ENCODE measurements around the gene POPDC3. TPM values are rescaled to one million over a fixed set of nuclear protein-coding genes. Genes with fewer than 3 reads are reported as not detected.
"Not testable (repeated sequence)": the region's sequence is repeated elsewhere in the genome, so short reads cannot be mapped to it uniquely, and the experiment has no call there.

POPDC3 gene
- polyA plus RNA-seq, 3 donors: not detected

GRCh38 chr6:105177556-105177955 lies 2.3 kb downstream of the POPDC3 start:
- no peak overlapping the region for H3K9ac ChIP-seq (ENCODE audit: insufficient read depth, low read length, poor library complexity, severe bottlenecking)
- H4K20me1 ChIP-seq (ENCODE audit: insufficient read depth, low read length): no peaks in the 10 kb centered on the region
- H3K4me1 ChIP-seq (ENCODE audit: control insufficient read depth in 1 of 2, insufficient read depth in 2 of 2, low read length in 2 of 2): no peaks in the 10 kb centered on the region
- no peak for DNase-seq
- TF ChIP-seq, protein P1, sequence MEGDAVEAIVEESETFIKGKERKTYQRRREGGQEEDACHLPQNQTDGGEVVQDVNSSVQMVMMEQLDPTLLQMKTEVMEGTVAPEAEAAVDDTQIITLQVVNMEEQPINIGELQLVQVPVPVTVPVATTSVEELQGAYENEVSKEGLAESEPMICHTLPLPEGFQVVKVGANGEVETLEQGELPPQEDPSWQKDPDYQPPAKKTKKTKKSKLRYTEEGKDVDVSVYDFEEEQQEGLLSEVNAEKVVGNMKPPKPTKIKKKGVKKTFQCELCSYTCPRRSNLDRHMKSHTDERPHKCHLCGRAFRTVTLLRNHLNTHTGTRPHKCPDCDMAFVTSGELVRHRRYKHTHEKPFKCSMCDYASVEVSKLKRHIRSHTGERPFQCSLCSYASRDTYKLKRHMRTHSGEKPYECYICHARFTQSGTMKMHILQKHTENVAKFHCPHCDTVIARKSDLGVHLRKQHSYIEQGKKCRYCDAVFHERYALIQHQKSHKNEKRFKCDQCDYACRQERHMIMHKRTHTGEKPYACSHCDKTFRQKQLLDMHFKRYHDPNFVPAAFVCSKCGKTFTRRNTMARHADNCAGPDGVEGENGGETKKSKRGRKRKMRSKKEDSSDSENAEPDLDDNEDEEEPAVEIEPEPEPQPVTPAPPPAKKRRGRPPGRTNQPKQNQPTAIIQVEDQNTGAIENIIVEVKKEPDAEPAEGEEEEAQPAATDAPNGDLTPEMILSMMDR (IDR thresholded peaks at IDR 0.05): no peak
- Mint-ChIP-seq H3K36me3 (no peaks in the 10 kb centered on the region), H3K27me3 (ENCODE audit: low read depth in 3 of 3) (peaks cover 53 to 62% (median 55%) of the 10 kb centered on the region in 3 donors), H3K9me3 (peaks cover 0 to 3% (median 2%) of the 10 kb centered on the region in 7 donors), H3K4me3 (no peak overlapping the region), H3K4me1 (no peaks in the 10 kb centered on the region), H3K27ac (no peak overlapping the region)
- 100% methylated on average over 1 of the region's 2 CpGs for WGBS (ENCODE audit: insufficient coverage)
- no peak overlapping the region for H3K4me2 ChIP-seq (replicated peaks; ENCODE audit: extremely low read depth, low read length, poor library complexity, severe bottlenecking)
- no peak overlapping the region for H3K4me3 ChIP-seq (replicated peaks in 1 of 3; ENCODE audit: low read depth in 2 of 3, low read length in 3 of 3)
- no peak overlapping the region for H2AFZ ChIP-seq (ENCODE audit: insufficient read depth, low read depth, low read length, poor library complexity, severe bottlenecking)
- no peak overlapping the region for H3K27ac ChIP-seq (ENCODE audit: low read depth in 1 of 2, low read length in 2 of 2)
- H3K79me2 ChIP-seq (ENCODE audit: insufficient read depth, low read length): no peaks in the 10 kb centered on the region
- peaks cover 47 to 51% of the 10 kb centered on the region in 2 donors for H3K27me3 ChIP-seq (ENCODE audit: control insufficient read depth in 2 of 2, insufficient read depth in 2 of 2, low read length in 2 of 2)
- H3K9me3 ChIP-seq (replicated peaks in 1 of 2; ENCODE audit: control insufficient read depth in 1 of 2, insufficient read depth in 1 of 2, low read length in 2 of 2): peaks cover 0 to 10% of the 10 kb centered on the region in 2 donors
- intact Hi-C loops (cut with micrococcal nuclease): no loop called here
- H3K36me3 ChIP-seq (replicated peaks in 1 of 2; ENCODE audit: control insufficient read depth in 1 of 2, insufficient read depth in 2 of 2, low read length in 2 of 2): no peaks in the 10 kb centered on the region

DNA sequence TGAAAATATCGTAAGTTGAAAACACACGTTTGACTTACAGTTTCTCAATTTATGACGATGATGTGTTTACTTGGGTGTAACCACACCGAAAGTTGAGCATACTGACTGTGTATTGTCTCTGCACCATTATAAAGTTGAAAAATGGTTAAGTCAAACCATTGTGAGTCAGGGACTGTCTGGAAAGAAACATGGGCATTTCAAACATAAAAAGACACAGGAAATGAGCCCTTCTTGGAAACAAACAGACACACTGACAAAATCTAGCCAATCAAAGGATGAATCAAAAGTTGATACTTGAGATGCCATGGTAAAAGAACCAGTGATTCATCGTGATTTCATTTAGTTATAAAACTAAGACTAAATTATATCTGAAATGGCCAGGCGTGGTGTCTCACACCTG lies 5.3 kb downstream of the POPDC3 start:
- intact Hi-C loops (cut with micrococcal nuclease): no loop called here
- H4K20me1 ChIP-seq (ENCODE audit: insufficient read depth, low read length): no peaks in the 10 kb centered on the region
- TF ChIP-seq, protein P1 (IDR thresholded peaks at IDR 0.05): no peak
- H3K36me3 ChIP-seq (replicated peaks in 1 of 2; ENCODE audit: control insufficient read depth in 1 of 2, insufficient read depth in 2 of 2, low read length in 2 of 2): no peaks in the 10 kb centered on the region
- H3K9me3 Mint-ChIP-seq: peaks cover 0 to 3% (median 0%) of the 10 kb centered on the region in 7 donors
- no peaks in the 10 kb centered on the region for H3K79me2 ChIP-seq (ENCODE audit: insufficient read depth, low read length)
- no peaks in the 10 kb centered on the region for H3K36me3 Mint-ChIP-seq
- H3K9ac ChIP-seq (ENCODE audit: insufficient read depth, low read length, poor library complexity, severe bottlenecking): no peak overlapping the region
- H3K27me3 ChIP-seq (ENCODE audit: control insufficient read depth in 2 of 2, insufficient read depth in 2 of 2, low read length in 2 of 2): peaks cover 22 to 25% of the 10 kb centered on the region in 2 donors
- peaks cover 32 to 37% (median 32%) of the 10 kb centered on the region in 3 donors for H3K27me3 Mint-ChIP-seq (ENCODE audit: low read depth in 3 of 3)
- H3K4me1 ChIP-seq (ENCODE audit: control insufficient read depth in 1 of 2, insufficient read depth in 2 of 2, low read length in 2 of 2): no peaks in the 10 kb centered on the region
- H3K4me1 Mint-ChIP-seq: no peaks in the 10 kb centered on the region
- no peak overlapping the region for H3K4me3 Mint-ChIP-seq
- H3K27ac ChIP-seq (ENCODE audit: low read depth in 1 of 2, low read length in 2 of 2): no peak overlapping the region
- no peak overlapping the region for H2AFZ ChIP-seq (ENCODE audit: insufficient read depth, low read depth, low read length, poor library complexity, severe bottlenecking)
- DNase-seq: no peak
- H3K9me3 ChIP-seq (replicated peaks in 1 of 2; ENCODE audit: control insufficient read depth in 1 of 2, insufficient read depth in 1 of 2, low read length in 2 of 2): peaks cover 0 to 10% of the 10 kb centered on the region in 2 donors
- H3K4me3 ChIP-seq (replicated peaks in 1 of 3; ENCODE audit: low read depth in 2 of 3, low read length in 3 of 3): no peak overlapping the region
- H3K4me2 ChIP-seq (replicated peaks; ENCODE audit: extremely low read depth, low read length, poor library complexity, severe bottlenecking): no peak overlapping the region
- WGBS (ENCODE audit: insufficient coverage): 94% methylated on average over 3 of the region's 6 CpGs
- H3K27ac Mint-ChIP-seq: no peak overlapping the region

GRCh38 chr6:105172515-105172914 lies 7.3 kb downstream of the POPDC3 start:
- H3K36me3 ChIP-seq (replicated peaks in 1 of 2; ENCODE audit: control insufficient read depth in 1 of 2, insufficient read depth in 2 of 2, low read length in 2 of 2); H3K9me3 Mint-ChIP-seq; H3K79me2 ChIP-seq (ENCODE audit: insufficient read depth, low read length); H3K4me2 ChIP-seq (replicated peaks; ENCODE audit: extremely low read depth, low read length, poor library complexity, severe bottlenecking); H3K9ac ChIP-seq (ENCODE audit: insufficient read depth, low read length, poor library complexity, severe bottlenecking); DNase-seq; H3K27me3 ChIP-seq (ENCODE audit: control insufficient read depth in 2 of 2, insufficient read depth in 2 of 2, low read length in 2 of 2); H2AFZ ChIP-seq (ENCODE audit: insufficient read depth, low read depth, low read length, poor library complexity, severe bottlenecking); H3K9me3 ChIP-seq (replicated peaks in 1 of 2; ENCODE audit: control insufficient read depth in 1 of 2, insufficient read depth in 1 of 2, low read length in 2 of 2); intact Hi-C loops (cut with micrococcal nuclease); H4K20me1 ChIP-seq (ENCODE audit: insufficient read depth, low read length); H3K27ac Mint-ChIP-seq; H3K4me3 ChIP-seq (replicated peaks in 1 of 3; ENCODE audit: low read depth in 2 of 3, low read length in 3 of 3); H3K36me3 Mint-ChIP-seq; H3K4me1 ChIP-seq (ENCODE audit: control insufficient read depth in 1 of 2, insufficient read depth in 2 of 2, low read length in 2 of 2); H3K27ac ChIP-seq (ENCODE audit: low read depth in 1 of 2, low read length in 2 of 2); H3K4me1 Mint-ChIP-seq; H3K4me3 Mint-ChIP-seq: not testable (repeated sequence)
- H3K27me3 Mint-ChIP-seq (ENCODE audit: low read depth in 3 of 3): peaks cover 13 to 17% (median 15%) of the 10 kb centered on the region in 3 donors
- WGBS (ENCODE audit: insufficient coverage): no CpG with 5 or more reads among the region's 4 CpGs
